Measurements from ENCODE around the gene C19orf12.
A peak's percentile ranks its signal among the peaks of the same experiment; 100 is the strongest.

C19orf12 gene

DNA sequence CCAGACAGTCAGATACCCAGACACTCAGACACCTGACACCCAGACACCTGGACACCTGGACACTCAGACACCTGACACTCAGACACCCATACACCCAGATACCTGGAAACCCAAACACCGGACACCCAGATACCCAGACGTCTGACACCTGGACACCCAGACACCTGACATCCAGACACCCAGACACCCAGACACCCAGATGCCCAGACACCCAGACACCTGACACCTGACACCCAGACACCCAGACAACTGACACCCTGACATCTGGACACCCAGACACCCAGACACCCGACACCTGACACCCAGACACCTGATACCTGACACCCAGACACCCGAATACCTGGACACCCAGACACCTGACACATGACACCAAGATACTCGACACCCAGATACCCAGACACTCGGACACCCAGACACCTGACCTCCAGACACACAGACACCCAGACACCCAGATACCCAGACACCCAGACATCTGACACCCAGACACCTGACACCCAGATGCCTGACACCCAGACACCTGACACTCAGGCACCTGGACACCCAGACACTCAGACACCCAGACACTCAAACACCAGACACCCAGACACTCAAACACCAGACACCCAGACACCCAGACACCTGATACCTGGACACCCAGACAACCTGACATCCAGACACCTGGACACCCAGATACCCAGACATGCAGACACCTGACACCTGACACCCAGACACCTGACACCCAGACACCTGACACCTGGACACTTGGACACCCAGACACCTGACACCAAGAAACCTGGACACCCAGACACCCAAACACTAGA, 19.1 kb downstream of the C19orf12 start:
- DNase-seq (ENCODE audit: low spot score), result no peak

DNA sequence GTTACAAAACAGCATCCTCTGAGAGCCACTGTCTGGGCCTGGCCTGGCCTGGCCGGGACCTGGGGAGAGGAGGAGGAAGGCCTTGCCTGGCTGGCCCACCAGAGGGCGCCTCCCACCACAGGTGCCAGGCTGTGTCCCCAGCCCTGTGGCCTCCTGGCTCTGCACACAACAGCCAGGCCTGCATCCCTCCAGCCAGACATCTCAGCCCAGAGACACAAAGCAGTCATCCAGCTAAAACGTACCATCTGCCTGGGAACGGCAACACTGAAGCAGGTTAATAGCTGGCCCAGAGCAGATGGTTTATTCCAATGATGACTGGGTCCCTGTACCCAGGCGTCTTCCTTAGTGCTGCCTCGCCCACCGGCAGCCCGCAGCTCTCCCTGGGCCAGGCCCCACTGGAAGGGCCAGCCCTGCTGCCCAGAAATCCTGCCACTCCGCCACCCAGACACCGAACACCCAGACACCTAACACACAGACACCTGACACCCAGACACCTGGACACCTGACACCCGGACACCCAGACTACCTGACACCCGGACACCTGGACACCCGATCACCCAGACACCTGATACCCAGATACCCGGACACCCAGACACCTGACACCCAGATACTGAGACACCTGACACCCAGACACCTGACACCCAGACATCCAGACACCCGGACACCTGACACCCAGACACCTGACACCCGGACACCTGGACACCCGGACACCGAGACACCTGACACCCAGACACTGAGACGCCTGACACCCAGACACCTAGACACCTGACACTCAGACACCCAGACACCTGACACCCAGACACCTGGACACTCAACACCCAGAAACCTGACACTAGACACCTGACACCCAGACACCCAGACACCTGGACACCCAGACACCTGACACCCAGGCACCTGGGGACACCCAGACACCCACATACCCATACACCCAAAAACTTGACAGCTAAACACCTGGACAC, 20.1 kb downstream of the C19orf12 start:
- peak; percentile 91 for DNase-seq (ENCODE audit: low spot score)

DNA sequence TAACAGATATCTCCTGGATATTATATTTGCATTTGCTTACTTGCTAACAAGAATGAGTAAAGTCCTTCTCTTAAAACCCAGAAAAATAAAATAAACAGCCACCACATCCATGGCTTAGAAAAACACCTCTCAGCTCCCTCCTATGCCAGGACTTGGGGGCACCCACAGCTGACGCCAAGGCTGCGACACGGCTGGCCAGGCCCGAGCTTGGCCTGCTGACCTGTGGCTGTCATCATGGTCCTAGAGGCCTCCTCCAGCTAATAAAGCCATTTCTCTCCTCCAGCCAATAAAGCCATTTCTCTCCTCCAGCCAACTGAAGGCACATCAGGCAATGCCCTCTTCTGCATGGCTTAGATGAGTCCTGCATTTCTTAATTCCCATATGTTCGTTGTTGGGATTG, 20.9 kb downstream of the C19orf12 start:
- DNase-seq (ENCODE audit: low spot score), result no peak

- no peak for DNase-seq (ENCODE audit: low spot score)
Measured at GRCh38 chr19:29690842-29691241, 24.2 kb downstream of the C19orf12 start.

DNA sequence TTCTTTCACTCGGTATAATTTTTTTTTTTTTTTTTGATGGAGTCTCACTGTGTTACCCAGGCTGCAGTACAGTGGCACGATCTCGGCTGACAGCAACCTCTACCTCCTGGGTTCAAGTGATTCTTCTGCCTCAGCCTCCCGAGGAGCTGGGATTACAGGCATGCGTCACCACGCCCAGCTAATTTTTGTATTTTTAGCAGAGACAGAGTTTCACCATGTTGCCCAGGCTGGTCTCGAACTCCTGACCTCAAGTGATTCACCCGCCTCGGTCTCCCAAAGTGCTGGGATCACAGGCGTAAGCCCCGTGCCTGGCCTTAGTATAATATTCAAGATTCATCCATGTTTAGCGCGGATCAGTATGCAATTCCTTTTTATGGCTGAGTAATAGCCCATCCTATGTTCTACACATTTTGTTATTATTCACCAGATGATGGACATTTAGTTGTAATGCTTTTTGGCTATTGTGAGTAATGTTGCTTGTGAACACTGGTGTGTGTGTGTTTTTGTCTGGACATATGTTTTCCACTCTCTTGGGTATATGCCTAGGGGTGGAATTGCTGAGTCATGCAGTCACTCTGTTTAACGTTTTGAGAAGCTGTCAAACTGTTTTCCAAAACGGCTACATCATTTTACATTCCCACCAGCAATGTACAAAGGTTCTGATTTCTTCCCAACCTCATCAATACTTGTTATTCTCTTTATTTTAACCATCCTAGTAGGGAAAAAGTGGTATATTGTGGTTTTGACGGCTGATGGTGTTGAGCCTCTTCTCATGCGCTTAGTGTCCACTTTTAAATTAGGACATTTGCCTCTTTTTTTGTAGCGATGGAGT, 26.9 kb downstream of the C19orf12 start:
- DNase-seq (ENCODE audit: low spot score), result no peak

- DNase-seq (ENCODE audit: low spot score), result peak; percentile 90
Measured at GRCh38 chr19:29687244-29687896, 27.7 kb downstream of the C19orf12 start.

- no peak for DNase-seq (ENCODE audit: low spot score)
Measured at GRCh38 chr19:29686285-29686805, 28.7 kb downstream of the C19orf12 start.

GRCh38 chr19:29685326-29685725, 29.7 kb downstream of the C19orf12 start:
- no peak for DNase-seq (ENCODE audit: low spot score)

DNA sequence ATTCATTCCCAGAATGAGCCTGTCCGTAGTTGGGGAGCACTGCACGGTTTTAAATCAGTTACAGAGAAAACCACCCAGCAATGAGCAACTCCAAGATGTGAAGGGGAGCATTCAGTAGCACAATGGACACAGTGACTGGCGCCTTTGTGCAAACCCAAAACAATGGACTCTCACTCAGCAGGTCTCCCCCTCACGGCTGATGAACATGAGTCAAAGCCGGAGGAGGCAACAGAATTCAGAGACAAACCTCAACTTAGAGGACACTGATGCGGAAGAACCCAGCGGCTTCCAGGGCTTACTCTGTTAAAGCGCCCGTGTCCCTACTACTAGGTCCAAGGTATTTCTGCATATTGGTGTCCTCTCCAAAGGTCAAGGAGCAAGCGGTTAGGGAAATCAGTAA, 32.1 kb downstream of the C19orf12 start:
- DNase-seq (ENCODE audit: low spot score), result no peak

DNA sequence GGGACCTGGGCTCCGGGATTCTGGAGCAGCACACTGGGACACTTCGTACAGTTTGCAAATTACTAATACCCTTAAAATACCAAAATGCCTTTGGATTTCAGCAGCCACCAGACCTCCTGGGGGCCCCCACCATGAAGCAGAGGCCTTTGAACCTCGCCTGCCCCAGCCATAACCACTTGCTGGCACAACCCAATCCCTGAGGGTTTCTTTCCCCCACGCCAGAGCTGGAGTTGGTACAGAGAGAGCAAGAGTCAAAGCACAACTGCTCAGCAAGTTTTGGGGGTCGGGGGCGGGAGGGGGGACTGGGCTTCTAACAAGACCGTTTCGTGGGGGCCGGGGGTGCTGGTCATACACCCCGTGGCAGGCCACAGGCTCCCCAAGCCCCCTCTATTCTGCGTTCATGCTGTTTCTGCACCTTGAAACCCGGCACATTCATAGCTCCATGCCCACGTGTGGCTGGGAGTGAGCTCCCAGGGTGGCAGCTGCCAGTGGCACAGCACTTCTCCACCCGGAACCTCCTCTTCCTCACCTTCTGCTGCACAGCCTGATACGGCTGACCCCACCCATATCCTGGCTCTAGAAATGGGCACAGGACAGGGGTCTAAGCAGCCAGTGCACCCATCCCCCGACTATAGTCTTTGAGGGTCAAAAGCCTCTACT, 32.7 kb downstream of the C19orf12 start:
- DNase-seq (ENCODE audit: low spot score), result no peak

- DNase-seq (ENCODE audit: low spot score), result peak; percentile 66
Measured at GRCh38 chr19:29681422-29682235, 33.4 kb downstream of the C19orf12 start.

DNA sequence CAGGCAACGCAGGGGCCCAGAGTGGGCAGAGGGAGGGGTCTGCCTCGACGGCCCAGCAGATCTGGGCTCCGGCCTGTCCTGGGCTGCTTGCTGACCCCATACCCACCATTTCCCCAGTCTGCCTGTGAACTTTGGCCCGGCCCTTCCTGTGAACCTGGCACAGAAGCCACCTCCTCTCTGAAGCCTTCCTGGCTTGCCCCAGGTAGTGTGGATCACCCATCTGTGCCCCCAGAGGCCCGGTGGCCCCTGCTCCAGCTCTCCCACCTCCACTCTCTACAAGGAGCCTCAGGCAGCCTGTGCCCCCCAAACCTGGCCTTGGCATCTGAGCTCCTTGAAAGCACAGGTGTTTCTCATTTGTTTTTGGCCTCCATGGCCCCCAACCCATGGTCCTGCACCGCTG, 34.1 kb downstream of the C19orf12 start:
- DNase-seq (ENCODE audit: low spot score), result no peak

DNA sequence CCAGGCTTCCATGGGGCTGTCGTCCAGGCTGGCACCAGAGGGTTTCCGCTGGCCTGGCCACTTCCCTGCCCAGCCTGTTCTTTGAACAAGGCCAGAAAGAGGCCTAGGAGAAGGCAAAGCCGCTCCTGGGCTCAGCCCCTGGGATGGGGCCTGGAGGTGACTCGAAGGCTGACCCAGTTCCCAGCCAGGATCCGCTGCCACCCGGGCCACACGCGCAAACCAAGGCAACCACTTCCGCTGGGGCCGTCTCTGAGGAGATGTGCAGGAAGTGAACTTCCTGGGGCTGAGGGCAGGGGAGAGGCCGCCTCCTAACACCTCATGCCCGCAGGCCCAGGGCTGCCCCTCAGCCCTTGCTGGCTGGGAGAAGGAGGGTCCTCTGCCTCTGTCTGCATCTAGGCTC, 34.6 kb downstream of the C19orf12 start:
- no peak for DNase-seq (ENCODE audit: low spot score)

DNA sequence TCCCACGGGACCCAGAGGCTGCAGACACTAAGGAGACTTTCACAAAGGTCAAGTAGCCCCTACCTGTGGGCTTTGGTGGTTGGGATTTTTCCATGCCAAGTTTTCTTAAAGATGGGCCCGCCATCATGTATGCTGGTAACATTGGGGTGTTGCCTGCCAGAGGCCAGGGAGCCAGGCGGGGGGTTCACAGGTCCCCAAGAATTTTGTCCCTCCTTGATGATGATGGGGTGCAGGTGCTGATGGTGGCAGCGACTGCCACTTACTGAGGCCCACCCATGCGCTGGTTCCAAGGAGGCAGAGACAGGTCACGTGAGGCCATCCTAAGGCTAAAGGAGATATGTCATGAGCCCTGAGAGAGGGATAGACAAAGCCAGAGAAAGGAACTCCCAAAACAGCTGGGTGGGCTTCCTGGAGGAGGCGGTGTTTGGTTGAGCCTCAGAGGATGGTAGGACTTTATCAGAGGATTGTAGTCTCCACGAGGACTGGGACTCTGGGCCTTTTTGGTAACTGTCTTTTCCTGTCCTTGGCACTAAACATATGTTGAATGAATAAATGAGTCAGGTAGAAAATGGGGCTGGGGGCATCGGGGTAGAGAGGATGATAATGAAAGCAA, 35.4 kb downstream of the C19orf12 start:
- DNase-seq (ENCODE audit: low spot score), result no peak

- no peak for DNase-seq (ENCODE audit: low spot score)
Measured at GRCh38 chr19:29678484-29679106, 36.5 kb downstream of the C19orf12 start.

- no peak for DNase-seq (ENCODE audit: low spot score)
Measured at GRCh38 chr19:29677001-29677817, 37.9 kb downstream of the C19orf12 start.

GRCh38 chr19:29676586-29676985, 38.5 kb downstream of the C19orf12 start:
- DNase-seq (ENCODE audit: low spot score), result no peak

GRCh38 chr19:29675650-29676186, 39.3 kb downstream of the C19orf12 start:
- no peak for DNase-seq (ENCODE audit: low spot score)

Data from AG20443 (cell line).